SH-SY5Y (cell line): ENCODE data around the gene SH3GL3.

Experiments
- GATA2 ChIP-seq: IDR thresholded peaks from 2 replicates; pipeline ENCODE4 v1.6.1; 2011; ENCODE audit warnings: mild to moderate bottlenecking, low read depth, low read length
- GATA3 ChIP-seq: IDR thresholded peaks from 2 replicates; pipeline ENCODE4 v1.6.1; 2011; ENCODE audit warnings: low read depth, mild to moderate bottlenecking, low read length, moderate library complexity

- TF ChIP-seq GATA2, result no peak
- no peak for TF ChIP-seq GATA3
These were observed 23.7 kb downstream of the SH3GL3 start for GRCh38 chr15:83470887-83471286.
